NCI-H2196 (cell line): ENCODE measurements around the gene RASD2.
"Not testable (repeated sequence)": the region's sequence is repeated elsewhere in the genome, so short reads cannot be mapped to it uniquely, and the experiment has no call there.

ENCODE experiments used
- DNase-seq: peaks from one replicate; lab custom pipeline; 2025; ENCODE audit not compliant: unreplicated experiment; lab: John Stamatoyannopoulos, UW

Gene RASD2

GRCh38 chr22:35540595-35541253 is at the start of gene RASD2:
Gene RASD2, plus strand, starts transcription at chr22:35540831. Its CDS starts 5,979 bp downstream, at chr22:35546810.
- DNase-seq, result no peak

- not testable (repeated sequence) for DNase-seq
Measured at GRCh38 chr22:35491061-35491907, 49.3 kb upstream of the RASD2 start.

- no peak for DNase-seq
Measured at GRCh38 chr22:35491908-35492380, 48.7 kb upstream of the RASD2 start.

- no peak for DNase-seq
Measured at GRCh38 chr22:35493074-35493473, 47.6 kb upstream of the RASD2 start.

GRCh38 chr22:35495711-35496110 is 44.9 kb upstream of the RASD2 start:
- DNase-seq, result not testable (repeated sequence)

GRCh38 chr22:35496768-35497312 is 43.8 kb upstream of the RASD2 start:
- DNase-seq, result no peak

- no peak for DNase-seq
Measured at GRCh38 chr22:35498026-35498800, 42.4 kb upstream of the RASD2 start.

GRCh38 chr22:35502836-35503235 is 37.8 kb upstream of the RASD2 start:
- no peak for DNase-seq

- DNase-seq, result no peak
Measured at GRCh38 chr22:35505399-35506258, 35.0 kb upstream of the RASD2 start.

- DNase-seq, result no peak
Measured at GRCh38 chr22:35506259-35506570, 34.4 kb upstream of the RASD2 start.

- not testable (repeated sequence) for DNase-seq
Measured at GRCh38 chr22:35507851-35508250, 32.8 kb upstream of the RASD2 start.

GRCh38 chr22:35509451-35509850 is 31.2 kb upstream of the RASD2 start:
- DNase-seq, result no peak

GRCh38 chr22:35509960-35510359 is 30.7 kb upstream of the RASD2 start:
- DNase-seq, result no peak

- no peak for DNase-seq
Measured at GRCh38 chr22:35510481-35510934, 30.1 kb upstream of the RASD2 start.

- no peak for DNase-seq
Measured at GRCh38 chr22:35510951-35511350, 29.7 kb upstream of the RASD2 start.

- DNase-seq, result no peak
Measured at GRCh38 chr22:35514366-35514765, 26.3 kb upstream of the RASD2 start.

GRCh38 chr22:35515952-35516351 is 24.7 kb upstream of the RASD2 start:
- DNase-seq, result not testable (repeated sequence)

GRCh38 chr22:35516723-35517122 is 23.9 kb upstream of the RASD2 start:
- no peak for DNase-seq

- no peak for DNase-seq
Measured at GRCh38 chr22:35517207-35517606, 23.4 kb upstream of the RASD2 start.
